ENCODE results near the gene TRAF3IP1. TPM values are rescaled to one million over a fixed set of nuclear protein-coding genes. Genes with fewer than 3 reads are reported as not detected.

TRAF3IP1 gene
- polyA plus RNA-seq, 4 donors: 5.1 to 10.1 (median 7.5) TPM

DNA sequence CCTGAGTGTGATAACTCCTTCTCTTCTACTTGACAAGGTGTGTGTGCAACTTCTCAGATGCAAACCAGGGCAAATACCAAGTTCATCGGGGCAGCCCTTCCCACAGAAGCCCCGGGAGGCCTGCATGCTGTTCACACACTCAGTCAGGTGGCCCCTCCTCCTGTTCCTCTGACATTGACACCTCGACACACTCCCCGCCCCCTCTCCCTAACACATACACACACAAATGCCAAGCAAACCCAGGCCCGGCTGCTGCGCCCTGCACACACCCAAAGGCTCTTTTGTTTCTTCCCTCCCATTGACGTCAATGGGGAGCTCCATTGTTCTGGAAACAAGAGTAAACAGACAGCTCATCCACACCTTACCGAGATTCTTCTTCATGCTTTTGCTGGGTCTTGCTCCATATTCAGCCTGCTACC lies 30.2 kb upstream of the TRAF3IP1 start:
- Histone ChIP-seq H3K9me3 (ENCODE audit: control insufficient read depth in 2 of 2, insufficient read depth in 1 of 2, low read depth in 1 of 2, low read length in 1 of 2) (no peaks in the 10 kb centered on the region), H3K4me1 (ENCODE audit: control insufficient read depth in 3 of 3, insufficient read depth in 2 of 3, low read depth in 1 of 3, low read length in 2 of 3) (peaks cover 7 to 57% (median 15%) of the 10 kb centered on the region in 3 donors), H3K27ac (ENCODE audit: low read depth in 1 of 3, low read length in 2 of 3) (peak overlapping the region; percentile 42 to 94 (median 84)), H3K36me3 (ENCODE audit: control insufficient read depth in 3 of 3, insufficient read depth in 2 of 3, low read depth in 1 of 3, low read length in 3 of 3) (peaks cover 0 to 13% (median 0%) of the 10 kb centered on the region in 3 donors), H3K27me3 (ENCODE audit: control insufficient read depth in 3 of 3, insufficient read depth in 3 of 3, low read length in 3 of 3) (no peaks in the 10 kb centered on the region), H3K4me3 (ENCODE audit: low read depth in 1 of 3, low read length in 3 of 3) (no peak overlapping the region)
- FAIRE-seq (no peak), DNase-seq (peak; percentile 88 to 93)
- WGBS, 3 donors: 4 to 38% (median 26%) methylated on average over 8 of the region's 8 CpGs

DNA sequence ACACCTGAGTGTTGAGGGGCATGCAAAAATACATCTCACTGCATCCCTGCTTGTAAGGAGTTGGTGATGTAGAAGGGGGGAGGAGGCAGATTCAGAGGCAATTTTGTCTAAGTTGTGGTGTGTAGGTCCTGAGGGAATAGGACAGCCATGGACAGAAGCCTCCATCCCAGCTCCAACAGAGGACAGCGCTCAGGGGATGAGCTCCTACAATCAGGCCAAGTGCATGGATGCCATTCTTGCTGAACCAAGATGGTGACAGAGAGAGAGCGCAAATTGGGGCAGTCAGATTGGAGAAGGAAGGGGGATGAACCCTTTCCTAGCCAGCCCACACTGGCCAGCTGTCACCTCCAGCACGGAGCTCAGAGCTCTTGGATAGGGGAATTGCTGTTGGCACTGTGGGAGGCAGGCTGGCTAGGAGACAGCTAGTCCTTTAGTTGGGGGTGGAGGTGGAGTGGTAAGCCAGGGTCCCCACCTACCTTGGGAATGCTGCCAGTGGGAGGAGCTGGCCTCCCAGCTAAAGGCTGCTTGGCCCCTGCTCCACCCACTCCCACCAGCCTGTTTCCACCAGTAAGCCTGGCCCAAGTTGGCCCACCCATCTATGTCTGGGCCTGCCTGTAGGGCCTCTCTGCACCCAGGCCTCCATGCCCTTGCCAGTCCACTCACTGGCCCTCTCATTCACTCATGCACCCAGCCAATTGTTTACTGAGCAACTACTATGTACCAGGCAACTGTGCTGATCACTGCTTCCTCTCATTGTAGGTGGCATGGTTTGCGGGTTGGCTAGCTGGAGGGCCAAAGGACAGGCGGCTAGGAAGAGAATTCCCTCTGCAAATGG lies 29.4 kb upstream of the TRAF3IP1 start:
- FAIRE-seq (no peak), DNase-seq (peak in 1 of 2 donors; percentile 28)
- Histone ChIP-seq H3K27me3 (ENCODE audit: control insufficient read depth in 3 of 3, insufficient read depth in 3 of 3, low read length in 3 of 3) (no peaks in the 10 kb centered on the region), H3K36me3 (ENCODE audit: control insufficient read depth in 3 of 3, insufficient read depth in 2 of 3, low read depth in 1 of 3, low read length in 3 of 3) (peaks cover 0 to 14% (median 0%) of the 10 kb centered on the region in 3 donors), H3K4me3 (ENCODE audit: low read depth in 1 of 3, low read length in 3 of 3) (no peak overlapping the region), H3K27ac (ENCODE audit: low read depth in 1 of 3, low read length in 2 of 3) (peak overlapping the region in 2 of 3 donors; percentile 13 to 63), H3K9me3 (ENCODE audit: control insufficient read depth in 2 of 2, insufficient read depth in 1 of 2, low read depth in 1 of 2, low read length in 1 of 2) (no peaks in the 10 kb centered on the region), H3K4me1 (ENCODE audit: control insufficient read depth in 3 of 3, insufficient read depth in 2 of 3, low read depth in 1 of 3, low read length in 2 of 3) (peaks cover 3 to 51% (median 13%) of the 10 kb centered on the region in 3 donors)
- WGBS, 3 donors: 83 to 89% (median 83%) methylated on average over 5 of the region's 5 CpGs

DNA sequence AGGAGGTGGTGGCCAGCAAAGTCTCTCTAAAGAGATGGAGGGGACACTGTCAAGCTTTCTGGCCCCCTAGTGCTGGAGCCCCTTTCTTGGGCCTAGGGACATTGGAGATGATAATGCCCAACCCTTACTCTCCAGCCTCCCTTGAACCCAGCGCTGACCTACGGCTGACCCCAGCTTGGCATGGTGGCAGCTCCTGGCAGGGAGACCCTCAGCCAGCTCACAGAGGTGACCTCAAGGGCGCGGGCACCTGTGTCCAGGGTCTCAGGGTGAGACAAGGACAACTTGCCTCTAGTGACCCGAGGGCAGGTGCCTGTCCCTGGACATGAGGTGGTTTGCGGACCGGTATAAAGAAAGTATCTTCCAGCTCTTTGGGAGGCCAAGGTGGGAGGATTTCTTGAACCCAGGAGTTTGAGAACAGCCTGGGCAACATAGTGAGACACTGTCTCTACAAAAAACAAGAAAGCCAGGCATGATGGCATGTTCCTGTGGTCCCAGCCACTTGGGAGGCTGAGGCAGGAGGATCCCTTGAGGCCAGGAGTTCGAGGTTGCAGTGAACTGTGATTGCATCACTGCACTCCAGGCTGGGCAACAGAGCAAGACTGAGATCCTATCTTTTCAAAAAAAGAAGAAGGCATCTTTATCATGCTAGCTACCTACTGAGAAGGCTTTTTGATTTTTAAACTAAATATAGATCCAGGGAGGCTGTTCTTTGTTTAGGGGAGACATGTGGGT lies 28.6 kb upstream of the TRAF3IP1 start:
- Histone ChIP-seq H3K27me3 (ENCODE audit: control insufficient read depth in 3 of 3, insufficient read depth in 3 of 3, low read length in 3 of 3) (no peaks in the 10 kb centered on the region), H3K36me3 (ENCODE audit: control insufficient read depth in 3 of 3, insufficient read depth in 2 of 3, low read depth in 1 of 3, low read length in 3 of 3) (peaks cover 0 to 9% (median 0%) of the 10 kb centered on the region in 3 donors), H3K4me3 (ENCODE audit: low read depth in 1 of 3, low read length in 3 of 3) (no peak overlapping the region), H3K27ac (ENCODE audit: low read depth in 1 of 3, low read length in 2 of 3) (no peak overlapping the region), H3K4me1 (ENCODE audit: control insufficient read depth in 3 of 3, insufficient read depth in 2 of 3, low read depth in 1 of 3, low read length in 2 of 3) (peaks cover 3 to 43% (median 13%) of the 10 kb centered on the region in 3 donors), H3K9me3 (ENCODE audit: control insufficient read depth in 2 of 2, insufficient read depth in 1 of 2, low read depth in 1 of 2, low read length in 1 of 2) (no peaks in the 10 kb centered on the region)
- 93 to 96% (median 96%) methylated on average over 8 of the region's 8 CpGs for WGBS, 3 donors
- FAIRE-seq: no peak
- DNase-seq: no peak

- Histone ChIP-seq H3K36me3 (ENCODE audit: control insufficient read depth in 3 of 3, insufficient read depth in 2 of 3, low read depth in 1 of 3, low read length in 3 of 3) (peaks cover 0 to 4% (median 0%) of the 10 kb centered on the region in 3 donors), H3K27ac (ENCODE audit: low read depth in 1 of 3, low read length in 2 of 3) (no peak overlapping the region), H3K4me3 (ENCODE audit: low read depth in 1 of 3, low read length in 3 of 3) (no peak overlapping the region), H3K4me1 (ENCODE audit: control insufficient read depth in 3 of 3, insufficient read depth in 2 of 3, low read depth in 1 of 3, low read length in 2 of 3) (peaks cover 3 to 35% (median 6%) of the 10 kb centered on the region in 3 donors), H3K9me3 (ENCODE audit: control insufficient read depth in 2 of 2, insufficient read depth in 1 of 2, low read depth in 1 of 2, low read length in 1 of 2) (no peaks in the 10 kb centered on the region), H3K27me3 (ENCODE audit: control insufficient read depth in 3 of 3, insufficient read depth in 3 of 3, low read length in 3 of 3) (no peaks in the 10 kb centered on the region)
- DNase-seq: no peak
- 74 to 85% (median 81%) methylated on average over 9 of the region's 9 CpGs for WGBS, 3 donors
- no peak for FAIRE-seq
Observed at GRCh38 chr2:238294046-238294392, 26.3 kb upstream of the TRAF3IP1 start.

- Histone ChIP-seq H3K27me3 (ENCODE audit: control insufficient read depth in 3 of 3, insufficient read depth in 3 of 3, low read length in 3 of 3) (no peaks in the 10 kb centered on the region), H3K36me3 (ENCODE audit: control insufficient read depth in 3 of 3, insufficient read depth in 2 of 3, low read depth in 1 of 3, low read length in 3 of 3) (peaks cover 0 to 4% (median 0%) of the 10 kb centered on the region in 3 donors), H3K9me3 (ENCODE audit: control insufficient read depth in 2 of 2, insufficient read depth in 1 of 2, low read depth in 1 of 2, low read length in 1 of 2) (no peaks in the 10 kb centered on the region), H3K27ac (ENCODE audit: low read depth in 1 of 3, low read length in 2 of 3) (peak overlapping the region in 2 of 3 donors; percentile 9 to 75), H3K4me3 (ENCODE audit: low read depth in 1 of 3, low read length in 3 of 3) (no peak overlapping the region), H3K4me1 (ENCODE audit: control insufficient read depth in 3 of 3, insufficient read depth in 2 of 3, low read depth in 1 of 3, low read length in 2 of 3) (peaks cover 3 to 34% (median 4%) of the 10 kb centered on the region in 3 donors)
- DNase-seq (peak; percentile 82 to 93), FAIRE-seq (no peak)
- 23 to 66% (median 40%) methylated on average over 17 of the region's 17 CpGs for WGBS, 3 donors
Observed at GRCh38 chr2:238294393-238295143, 25.8 kb upstream of the TRAF3IP1 start.

DNA sequence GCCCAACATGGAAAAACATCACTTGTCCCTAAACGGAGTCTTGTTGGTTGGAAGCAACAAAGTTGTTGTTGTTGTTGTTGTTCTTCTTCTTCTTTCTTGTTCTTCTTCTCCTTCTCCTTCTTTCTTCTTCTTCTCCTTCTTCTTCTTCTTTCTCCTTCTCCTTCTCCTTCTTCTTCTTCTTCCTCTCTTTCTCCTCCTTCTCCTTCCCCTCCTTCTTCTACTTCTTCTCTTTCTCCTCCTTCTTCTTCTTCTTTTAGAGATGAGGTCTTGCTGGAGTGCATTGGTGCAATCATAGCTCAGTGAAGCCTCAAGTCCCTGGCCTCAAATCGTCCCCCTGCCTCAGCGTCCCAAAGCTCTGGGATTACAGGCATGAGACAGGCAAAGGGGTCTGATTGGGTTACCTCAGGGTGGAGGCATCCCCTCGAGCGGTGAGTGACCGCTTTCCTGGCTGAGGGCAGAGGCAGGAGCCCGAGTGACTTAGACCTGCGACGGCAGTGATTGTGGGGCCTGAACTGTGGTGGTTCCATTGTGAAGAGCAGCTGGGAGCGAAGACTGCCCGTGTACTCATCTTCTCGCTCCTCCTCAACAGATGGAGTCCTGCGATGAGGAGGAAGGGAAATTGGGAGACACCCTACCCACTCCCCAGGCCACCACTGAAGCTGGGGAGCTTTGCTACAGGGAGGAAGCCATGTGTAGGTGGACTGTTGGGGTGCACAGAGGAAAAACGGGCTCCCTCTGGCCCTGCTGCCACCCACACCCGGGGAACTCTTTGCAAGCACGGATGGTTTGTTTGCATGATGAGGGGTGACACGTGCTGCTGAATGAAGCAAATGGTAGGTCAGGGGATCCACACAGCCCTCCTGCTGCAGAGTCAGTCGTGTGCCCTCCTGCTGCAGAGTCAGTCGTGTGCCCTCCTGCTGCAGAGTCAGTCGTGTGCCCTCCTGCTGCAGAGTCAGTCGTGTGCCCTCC lies 24.9 kb upstream of the TRAF3IP1 start:
- FAIRE-seq: no peak
- H3K27me3 ChIP-seq (ENCODE audit: control insufficient read depth in 3 of 3, insufficient read depth in 3 of 3, low read length in 3 of 3): no peaks in the 10 kb centered on the region
- peak overlapping the region in 1 of 3 donors; percentile 75 for H3K27ac ChIP-seq (ENCODE audit: low read depth in 1 of 3, low read length in 2 of 3)
- no peaks in the 10 kb centered on the region for H3K9me3 ChIP-seq (ENCODE audit: control insufficient read depth in 2 of 2, insufficient read depth in 1 of 2, low read depth in 1 of 2, low read length in 1 of 2)
- no peak overlapping the region for H3K4me3 ChIP-seq (ENCODE audit: low read depth in 1 of 3, low read length in 3 of 3)
- DNase-seq: no peak
- H3K4me1 ChIP-seq (ENCODE audit: control insufficient read depth in 3 of 3, insufficient read depth in 2 of 3, low read depth in 1 of 3, low read length in 2 of 3): peaks cover 0 to 34% (median 3%) of the 10 kb centered on the region in 3 donors
- WGBS, 3 donors: 68 to 78% (median 76%) methylated on average over 19 to 20 of the region's 21 CpGs
- H3K36me3 ChIP-seq (ENCODE audit: control insufficient read depth in 3 of 3, insufficient read depth in 2 of 3, low read depth in 1 of 3, low read length in 3 of 3): peaks cover 0 to 4% (median 0%) of the 10 kb centered on the region in 3 donors

DNA sequence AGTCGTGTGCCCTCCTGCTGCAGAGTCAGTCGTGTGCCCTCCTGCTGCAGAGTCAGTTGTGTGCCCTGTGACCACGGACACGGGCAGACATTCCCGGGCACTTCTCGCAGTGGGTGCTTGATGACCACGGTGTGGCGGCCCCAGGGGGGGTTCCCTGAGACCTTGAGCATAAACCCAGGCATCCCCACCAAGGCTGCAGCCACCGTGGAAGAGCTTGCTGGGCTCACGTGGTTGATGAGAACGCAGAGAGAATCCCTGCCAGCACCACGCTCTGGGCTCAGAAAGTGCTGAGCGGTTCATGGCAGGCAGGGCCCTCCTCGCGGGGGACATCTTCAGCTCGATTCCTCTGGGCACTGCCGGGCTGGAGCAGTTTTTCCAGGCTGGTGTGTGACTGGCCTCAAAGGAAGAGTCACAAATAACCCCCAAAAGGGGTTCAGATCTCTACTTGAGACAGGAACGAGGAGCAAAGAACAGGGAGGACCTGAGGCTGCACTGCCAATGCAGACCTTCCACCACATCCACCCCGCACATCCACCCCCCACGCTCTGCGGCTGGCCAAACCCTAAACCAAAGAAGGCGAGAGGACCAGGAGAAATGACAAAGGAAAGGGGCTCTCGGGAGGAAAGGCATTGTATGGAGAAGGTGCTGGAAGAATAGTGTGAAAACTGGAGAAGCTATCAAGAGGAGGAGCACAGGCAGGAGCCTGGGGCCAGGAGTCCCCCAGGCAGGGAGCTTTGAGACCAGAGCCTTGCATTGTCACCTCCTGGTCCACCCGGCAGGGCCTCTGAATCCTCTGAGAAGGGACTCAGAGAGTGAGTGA lies 23.5 kb upstream of the TRAF3IP1 start:
- Histone ChIP-seq H3K27me3 (ENCODE audit: control insufficient read depth in 3 of 3, insufficient read depth in 3 of 3, low read length in 3 of 3) (no peaks in the 10 kb centered on the region), H3K36me3 (ENCODE audit: control insufficient read depth in 3 of 3, insufficient read depth in 2 of 3, low read depth in 1 of 3, low read length in 3 of 3) (peaks cover 0 to 4% (median 0%) of the 10 kb centered on the region in 3 donors), H3K4me3 (ENCODE audit: low read depth in 1 of 3, low read length in 3 of 3) (no peak overlapping the region), H3K9me3 (ENCODE audit: control insufficient read depth in 2 of 2, insufficient read depth in 1 of 2, low read depth in 1 of 2, low read length in 1 of 2) (no peaks in the 10 kb centered on the region), H3K27ac (ENCODE audit: low read depth in 1 of 3, low read length in 2 of 3) (no peak overlapping the region), H3K4me1 (ENCODE audit: control insufficient read depth in 3 of 3, insufficient read depth in 2 of 3, low read depth in 1 of 3, low read length in 2 of 3) (peaks cover 0 to 31% (median 3%) of the 10 kb centered on the region in 3 donors)
- DNase-seq (no peak), FAIRE-seq (no peak)
- WGBS, 3 donors: 77 to 81% (median 80%) methylated on average over 22 to 24 of the region's 24 CpGs
